Thoracic aorta endothelial cell (primary cell): ENCODE data around the gene DAZ2. TPM values are rescaled to one million over a fixed set of nuclear protein-coding genes. Genes with fewer than 3 reads are reported as not detected.

Experiments
- total RNA-seq: library from RNA; depleted of rRNA; stranded (reverse); fragments of >200 nt; gene quantifications from 2 replicates; pipeline ENCODE4 v1.2.3, GENCODE V29; 2012

DAZ2 gene, protein sequence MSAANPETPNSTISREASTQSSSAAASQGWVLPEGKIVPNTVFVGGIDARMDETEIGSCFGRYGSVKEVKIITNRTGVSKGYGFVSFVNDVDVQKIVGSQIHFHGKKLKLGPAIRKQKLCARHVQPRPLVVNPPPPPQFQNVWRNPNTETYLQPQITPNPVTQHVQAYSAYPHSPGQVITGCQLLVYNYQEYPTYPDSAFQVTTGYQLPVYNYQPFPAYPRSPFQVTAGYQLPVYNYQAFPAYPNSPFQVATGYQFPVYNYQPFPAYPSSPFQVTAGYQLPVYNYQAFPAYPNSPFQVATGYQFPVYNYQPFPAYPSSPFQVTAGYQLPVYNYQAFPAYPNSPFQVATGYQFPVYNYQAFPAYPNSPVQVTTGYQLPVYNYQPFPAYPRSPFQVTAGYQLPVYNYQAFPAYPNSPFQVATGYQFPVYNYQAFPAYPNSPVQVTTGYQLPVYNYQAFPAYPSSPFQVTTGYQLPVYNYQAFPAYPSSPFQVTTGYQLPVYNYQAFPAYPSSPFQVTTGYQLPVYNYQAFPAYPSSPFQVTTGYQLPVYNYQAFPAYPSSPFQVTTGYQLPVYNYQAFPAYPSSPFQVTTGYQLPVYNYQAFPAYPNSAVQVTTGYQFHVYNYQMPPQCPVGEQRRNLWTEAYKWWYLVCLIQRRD
- total RNA-seq = not detected in 2 replicates

DNA sequence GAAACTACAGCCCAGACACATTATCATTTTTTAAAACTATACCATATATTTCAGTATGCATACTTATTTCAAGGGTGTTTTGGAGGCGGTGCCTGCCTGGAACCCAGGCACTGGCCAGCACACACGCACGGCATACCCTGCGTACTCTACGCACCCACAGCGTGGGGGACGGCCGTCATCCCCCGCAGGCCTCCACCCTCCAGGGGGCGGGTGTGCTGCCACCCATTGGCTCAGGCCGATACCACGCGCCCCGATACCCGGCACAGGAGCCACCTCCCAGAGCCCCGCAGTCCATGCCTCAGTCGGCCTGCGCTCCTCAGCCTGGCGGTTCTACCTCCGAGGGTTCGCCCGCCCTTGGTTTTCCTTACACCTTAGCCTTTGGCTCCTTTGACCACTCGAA, at the start of gene DAZ2:
DAZ2 (plus strand) TSS at position 301 of the 400 bp plus-strand sequence. CDS start 208 bp downstream, outside the sequence.

DNA sequence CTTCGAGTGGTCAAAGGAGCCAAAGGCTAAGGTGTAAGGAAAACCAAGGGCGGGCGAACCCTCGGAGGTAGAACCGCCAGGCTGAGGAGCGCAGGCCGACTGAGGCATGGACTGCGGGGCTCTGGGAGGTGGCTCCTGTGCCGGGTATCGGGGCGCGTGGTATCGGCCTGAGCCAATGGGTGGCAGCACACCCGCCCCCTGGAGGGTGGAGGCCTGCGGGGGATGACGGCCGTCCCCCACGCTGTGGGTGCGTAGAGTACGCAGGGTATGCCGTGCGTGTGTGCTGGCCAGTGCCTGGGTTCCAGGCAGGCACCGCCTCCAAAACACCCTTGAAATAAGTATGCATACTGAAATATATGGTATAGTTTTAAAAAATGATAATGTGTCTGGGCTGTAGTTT, 20.4 kb upstream of the DAZ2 start, which contains the start of gene DAZ1:
DAZ1 (minus strand) TSS at position 101 of the 400 bp plus-strand sequence. CDS start 208 bp downstream, outside the sequence.

Other genes with a start within 250 kb of the DAZ2 start
- not detected in 2 replicates for gene BPY2, start 235.3 kb upstream of the DAZ2 start, total RNA-seq
- gene DAZ1, start 20.5 kb upstream of the DAZ2 start, total RNA-seq = not detected in 2 replicates